Measurements from ENCODE around the gene FAM193B.

The FAM193B gene

GRCh38 chr5:177526191-177526590 lies 28.2 kb downstream of the FAM193B start:
- in situ Hi-C loops (cut with MboI; ENCODE audit: low pct_unique_long_range_greater_than_20kb, low sequenced_read_pairs, unreplicated experiment), result no loop called here
- no peak for DNase-seq (ENCODE audit: low spot score)
- TF ChIP-seq CTCF (IDR thresholded peaks at IDR 0.05; ENCODE audit: extremely low read depth, insufficient read depth, missing control alignments), result no peak

GRCh38 chr5:177524941-177525655 lies 29.3 kb downstream of the FAM193B start:
- no peak for DNase-seq (ENCODE audit: low spot score)
- in situ Hi-C loops (cut with MboI; ENCODE audit: low pct_unique_long_range_greater_than_20kb, low sequenced_read_pairs, unreplicated experiment), result no loop called here
- TF ChIP-seq CTCF (IDR thresholded peaks at IDR 0.05; ENCODE audit: extremely low read depth, insufficient read depth, missing control alignments), result no peak

GRCh38 chr5:177524539-177524900 lies 29.8 kb downstream of the FAM193B start:
- no peak for DNase-seq (ENCODE audit: low spot score)
- in situ Hi-C loops (cut with MboI; ENCODE audit: low pct_unique_long_range_greater_than_20kb, low sequenced_read_pairs, unreplicated experiment), result no loop called here
- TF ChIP-seq CTCF (IDR thresholded peaks at IDR 0.05; ENCODE audit: extremely low read depth, insufficient read depth, missing control alignments), result no peak

GRCh38 chr5:177523711-177524538 lies 30.4 kb downstream of the FAM193B start:
- in situ Hi-C loops (cut with MboI; ENCODE audit: low pct_unique_long_range_greater_than_20kb, low sequenced_read_pairs, unreplicated experiment), result no loop called here
- no peak for DNase-seq (ENCODE audit: low spot score)
- TF ChIP-seq CTCF (IDR thresholded peaks at IDR 0.05; ENCODE audit: extremely low read depth, insufficient read depth, missing control alignments), result no peak

GRCh38 chr5:177520916-177521513 lies 33.3 kb downstream of the FAM193B start:
- TF ChIP-seq CTCF (IDR thresholded peaks at IDR 0.05; ENCODE audit: extremely low read depth, insufficient read depth, missing control alignments), result no peak
- no peak for DNase-seq (ENCODE audit: low spot score)
- in situ Hi-C loops (cut with MboI; ENCODE audit: low pct_unique_long_range_greater_than_20kb, low sequenced_read_pairs, unreplicated experiment), result no loop called here

GRCh38 chr5:177520271-177520670 lies 34.1 kb downstream of the FAM193B start:
- in situ Hi-C loops (cut with MboI; ENCODE audit: low pct_unique_long_range_greater_than_20kb, low sequenced_read_pairs, unreplicated experiment), result no loop called here
- TF ChIP-seq CTCF (IDR thresholded peaks at IDR 0.05; ENCODE audit: extremely low read depth, insufficient read depth, missing control alignments), result no peak
- DNase-seq (ENCODE audit: low spot score), result no peak
